Prostate gland (tissue), 2 donors: ENCODE results near the gene ATP13A4. TPM values are rescaled to one million over a fixed set of nuclear protein-coding genes. Genes with fewer than 3 reads are reported as not detected.

Experiments
- DNase-seq: peaks from one replicate; pipeline ENCODE4 v3.0.0-alpha.2; 2019; ENCODE audit warnings: low spot score
- H3K27ac ChIP-seq, 2 donors: fragments of 200-600 bp; sonication (generic); 2 replicates each; pipeline ENCODE4 v1.5.1; 2017 to 2019
- H3K27me3 ChIP-seq: fragments of 200-600 bp; sonication (generic); replicated peaks from 2 replicates; pipeline ENCODE4 v1.5.1; 2019; ENCODE audit not compliant: insufficient read depth
- H3K36me3 ChIP-seq, 2 donors: fragments of 200-600 bp; sonication (generic); 1 replicate in 1 of 2; 2 replicates in 1 of 2; pipeline versions ENCODE4 v1.5.1 to v1.8.1; 2017 to 2019
- H3K4me1 ChIP-seq: fragments of 200-600 bp; sonication (generic); replicated peaks from 2 replicates; pipeline ENCODE4 v1.5.1; 2019
- H3K4me3 ChIP-seq, 2 donors: fragments of 200-600 bp; sonication (generic); 2 replicates each; pipeline ENCODE4 v1.5.1; 2017 to 2019
- H3K9me3 ChIP-seq: fragments of 200-600 bp; sonication (generic); 2 replicates; pipeline ENCODE4 v1.5.1; 2017
- CTCF ChIP-seq, 4 experiments: fragments of 200-600 bp in 2 of 4; fragments of 450-650 bp in 2 of 4; sonication (generic) in 2 of 4; IDR thresholded peaks; 1 replicate in 3 of 4; 2 replicates in 1 of 4; pipeline ENCODE4 v1.5.1; 2016 to 2019; ENCODE audit warnings: antibody characterized with exemption in 4 of 4, mild to moderate bottlenecking in 2 of 4, moderate library complexity in 2 of 4
- POLR2A ChIP-seq: fragments of 450-650 bp; IDR thresholded peaks from one replicate; pipeline ENCODE4 v1.6.1; 2016; ENCODE audit warnings: antibody characterized with exemption, mild to moderate bottlenecking
- POLR2AphosphoS5 ChIP-seq: sonication (generic); formaldehyde crosslinking; IDR thresholded peaks from one replicate; pipeline ENCODE4 v1.6.1; 2017; ENCODE audit warnings: antibody characterized with exemption
- WGBS: methylation state at CpG from one replicate; pipeline ENCODE4 v1.1.5; 2018; 5-methylcytosine and 5-hydroxymethylcytosine counted together
- intact Hi-C: fragments of 100-400 bp; cut with DNase I; formaldehyde crosslinking; loops from one replicate; pipeline ENCODE4 v1.14.2; 2022
- total RNA-seq, 2 donors: library from RNA; depleted of rRNA; stranded (reverse); fragments of >200 nt; gene quantifications; one replicate each; pipeline ENCODE4 v1.1.0, GENCODE V29; 2016

The ATP13A4 gene
- total RNA-seq, 2 donors from 2014 or later, result 2.0 TPM; not detected in 1

- Histone ChIP-seq H3K4me1 (no peaks in the 10 kb centered on the region), H3K9me3 (no peaks in the 10 kb centered on the region), H3K4me3 (no peak overlapping the region), H3K27ac (no peak overlapping the region), H3K36me3 (no peaks in the 10 kb centered on the region), H3K27me3 (no peaks in the 10 kb centered on the region)
- intact Hi-C loops, result no loop called here
- 93% methylated on average over 2 of the region's 2 CpGs for WGBS
- TF ChIP-seq POLR2AphosphoS5 (no peak), CTCF (IDR thresholded peaks at IDR 0.05) (no peak), POLR2A (no peak)
- no peak for DNase-seq
Measured at GRCh38 chr3:193508108-193508507, 46.6 kb downstream of the ATP13A4 start.

GRCh38 chr3:193507566-193507965 is 47.1 kb downstream of the ATP13A4 start:
- WGBS, result 92% methylated on average over 3 of the region's 3 CpGs
- TF ChIP-seq POLR2AphosphoS5 (no peak), POLR2A (no peak), CTCF (IDR thresholded peaks at IDR 0.05) (no peak)
- intact Hi-C loops, result no loop called here
- Histone ChIP-seq H3K4me3 (no peak overlapping the region), H3K4me1 (no peaks in the 10 kb centered on the region), H3K27me3 (no peaks in the 10 kb centered on the region), H3K36me3 (no peaks in the 10 kb centered on the region), H3K9me3 (no peaks in the 10 kb centered on the region), H3K27ac (no peak overlapping the region)
- no peak for DNase-seq

GRCh38 chr3:193506921-193507320 is 47.8 kb downstream of the ATP13A4 start:
- no peak for DNase-seq
- Histone ChIP-seq H3K4me1 (no peaks in the 10 kb centered on the region), H3K36me3 (no peaks in the 10 kb centered on the region), H3K27ac (no peak overlapping the region), H3K27me3 (no peaks in the 10 kb centered on the region), H3K9me3 (no peaks in the 10 kb centered on the region), H3K4me3 (no peak overlapping the region)
- WGBS, result 90% methylated on average over 1 of the region's 1 CpG
- intact Hi-C loops, result no loop called here
- TF ChIP-seq CTCF (IDR thresholded peaks at IDR 0.05), result no peak
- no peak for TF ChIP-seq POLR2AphosphoS5
- no peak for TF ChIP-seq POLR2A

GRCh38 chr3:193502871-193503270 is 51.8 kb downstream of the ATP13A4 start:
- no peak for DNase-seq
- Histone ChIP-seq H3K27ac (no peak overlapping the region), H3K9me3 (no peaks in the 10 kb centered on the region), H3K4me3 (no peak overlapping the region), H3K36me3 (no peaks in the 10 kb centered on the region), H3K27me3 (no peaks in the 10 kb centered on the region), H3K4me1 (no peaks in the 10 kb centered on the region)
- WGBS, result 75% methylated on average over 4 of the region's 4 CpGs
- TF ChIP-seq POLR2AphosphoS5 (no peak), CTCF (IDR thresholded peaks at IDR 0.05) (no peak), POLR2A (no peak)
- intact Hi-C loops, result no loop called here

GRCh38 chr3:193499801-193500485 is 54.8 kb downstream of the ATP13A4 start:
- Histone ChIP-seq H3K36me3 (no peaks in the 10 kb centered on the region), H3K9me3 (no peaks in the 10 kb centered on the region), H3K27ac (no peak overlapping the region), H3K4me1 (no peaks in the 10 kb centered on the region), H3K4me3 (no peak overlapping the region), H3K27me3 (no peaks in the 10 kb centered on the region)
- WGBS, result 58% methylated on average over 7 of the region's 7 CpGs
- TF ChIP-seq POLR2A (no peak), POLR2AphosphoS5 (no peak), CTCF (IDR thresholded peaks at IDR 0.05) (no peak)
- no peak for DNase-seq
- intact Hi-C loops, result no loop called here
